Left kidney (tissue), 2 donors: ENCODE data around the gene ARMC5. TPM values are rescaled to one million over a fixed set of nuclear protein-coding genes. Genes with fewer than 3 reads are reported as not detected.

Experiments used
- DNase-seq: peaks from one replicate; pipeline ENCODE4 v3.0.0-alpha.2; 2013
- polyA plus RNA-seq: library from polyadenylated mRNA; unstranded; fragments of 120-200 nt; gene quantifications from one replicate; pipeline ENCODE4 v1.2.1, GENCODE V29; 2013; ENCODE audit not compliant: insufficient read length

ARMC5 gene
- polyA plus RNA-seq, 1 donor, result 10.5 TPM

DNA sequence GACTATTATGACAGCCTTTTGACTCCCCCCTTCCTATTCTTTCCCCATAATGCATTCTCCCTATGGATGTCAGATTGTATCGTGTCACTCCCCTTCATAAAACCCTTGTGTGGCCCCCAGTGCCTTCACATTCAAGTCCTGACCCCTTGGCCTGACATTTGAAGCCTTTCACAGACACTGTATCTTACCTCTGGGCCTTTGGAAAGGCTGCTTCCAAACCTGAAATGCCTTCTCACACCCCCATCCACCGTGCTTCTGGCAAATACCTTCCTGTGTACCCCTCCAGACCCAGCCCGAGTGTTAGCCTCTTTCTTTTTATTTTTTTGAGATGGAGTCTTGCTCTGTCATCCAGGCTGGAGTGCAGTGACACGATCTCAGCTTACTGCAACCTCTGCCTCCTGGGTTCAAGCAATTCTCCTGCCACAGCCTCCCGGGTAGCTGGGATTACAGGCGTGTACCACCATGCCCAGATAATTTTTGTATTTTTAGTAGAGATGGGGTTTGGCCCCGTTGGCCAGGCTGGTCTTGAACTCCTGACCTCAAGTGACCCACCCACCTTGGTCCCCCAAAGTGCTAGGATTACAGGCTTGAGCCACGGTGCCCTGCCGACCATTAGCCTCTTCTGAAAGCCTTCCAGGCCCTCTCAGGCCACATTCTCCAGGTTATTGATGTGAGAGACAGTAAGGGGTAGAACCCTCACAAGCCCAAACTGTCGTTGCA, 2.1 kb downstream of the ARMC5 start:
- DNase-seq, result no peak

DNA sequence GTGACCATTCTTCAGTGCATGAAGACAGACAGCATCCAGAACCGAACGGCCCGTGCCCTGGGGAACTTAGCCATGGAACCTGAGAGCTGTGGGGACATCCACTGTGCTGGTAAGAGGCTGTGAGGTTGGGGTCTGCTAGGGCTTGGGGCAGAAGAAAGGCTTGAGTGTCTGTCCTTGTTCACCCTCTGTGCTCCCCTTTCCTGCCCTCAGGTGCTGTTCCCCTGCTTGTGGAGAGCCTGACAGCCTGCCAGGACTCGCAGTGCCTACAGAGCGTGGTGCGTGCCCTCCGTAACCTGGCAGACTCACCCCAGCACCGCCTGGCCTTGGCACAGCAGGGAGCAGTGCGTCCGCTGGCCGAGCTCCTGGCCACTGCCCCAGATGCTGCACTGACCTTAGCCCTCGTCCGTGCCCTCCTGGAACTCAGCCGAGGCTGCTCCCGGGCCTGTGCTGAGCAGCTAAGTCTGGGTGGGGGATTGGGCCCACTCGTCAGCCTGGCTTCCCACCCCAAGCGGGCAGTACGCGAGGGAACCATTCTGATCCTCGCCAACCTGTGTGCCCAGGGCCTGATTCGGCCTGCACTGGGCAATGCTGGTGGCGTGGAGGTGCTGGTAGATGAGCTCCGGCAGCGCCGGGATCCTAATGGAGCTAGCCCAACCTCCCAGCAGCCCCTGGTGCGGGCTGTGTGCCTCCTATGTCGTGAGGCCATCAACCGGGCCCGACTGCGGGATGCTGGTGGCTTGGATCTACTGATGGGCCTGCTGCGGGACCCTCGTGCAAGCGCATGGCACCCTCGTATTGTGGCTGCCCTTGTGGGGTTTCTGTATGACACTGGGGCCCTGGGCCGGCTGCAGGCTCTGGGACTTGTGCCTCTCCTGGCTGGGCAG, 2.9 kb downstream of the ARMC5 start:
- DNase-seq, result no peak

DNA sequence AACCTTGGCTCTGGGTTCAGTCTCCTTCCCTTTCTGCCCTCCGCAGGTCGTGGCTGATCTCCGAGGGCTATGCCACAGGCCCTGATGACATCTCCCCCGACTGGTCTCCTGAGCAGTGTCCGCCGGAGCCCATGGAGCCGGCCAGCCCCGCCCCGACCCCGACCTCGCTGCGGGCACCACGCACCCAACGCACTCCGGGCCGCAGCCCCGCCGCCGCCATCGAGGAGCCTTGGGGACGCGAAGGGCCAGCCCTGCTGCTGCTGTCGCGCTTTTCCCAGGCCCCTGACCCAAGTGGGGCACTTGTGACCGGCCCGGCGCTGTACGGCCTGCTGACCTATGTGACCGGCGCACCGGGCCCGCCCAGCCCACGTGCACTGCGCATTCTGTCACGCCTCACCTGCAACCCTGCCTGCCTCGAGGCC, 5.1 kb downstream of the ARMC5 start:
- DNase-seq, result no peak

DNA sequence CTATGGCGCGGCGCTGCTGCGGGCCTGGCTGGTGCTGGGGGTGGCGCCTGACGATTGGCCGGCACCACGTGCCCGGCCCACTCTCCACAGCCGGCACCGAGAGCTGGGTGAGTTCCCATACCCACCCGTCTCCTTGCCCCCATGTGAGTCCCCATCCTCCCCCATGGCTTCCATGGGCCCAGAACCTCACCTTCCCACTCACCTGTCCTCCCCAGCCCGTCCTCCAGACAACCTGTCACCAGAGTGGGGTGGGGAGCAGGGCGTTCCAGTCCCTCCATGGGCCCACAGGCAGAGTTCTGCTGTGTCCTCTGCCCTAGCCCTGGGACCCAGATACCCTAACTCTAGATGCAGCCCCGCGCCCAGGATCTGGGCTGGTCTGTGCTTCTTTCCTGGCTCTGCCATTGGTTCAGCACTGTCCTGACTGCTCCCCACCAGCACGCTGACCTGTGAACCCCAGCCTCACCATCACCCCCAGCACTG, 5.5 kb downstream of the ARMC5 start:
- DNase-seq, result no peak

DNA sequence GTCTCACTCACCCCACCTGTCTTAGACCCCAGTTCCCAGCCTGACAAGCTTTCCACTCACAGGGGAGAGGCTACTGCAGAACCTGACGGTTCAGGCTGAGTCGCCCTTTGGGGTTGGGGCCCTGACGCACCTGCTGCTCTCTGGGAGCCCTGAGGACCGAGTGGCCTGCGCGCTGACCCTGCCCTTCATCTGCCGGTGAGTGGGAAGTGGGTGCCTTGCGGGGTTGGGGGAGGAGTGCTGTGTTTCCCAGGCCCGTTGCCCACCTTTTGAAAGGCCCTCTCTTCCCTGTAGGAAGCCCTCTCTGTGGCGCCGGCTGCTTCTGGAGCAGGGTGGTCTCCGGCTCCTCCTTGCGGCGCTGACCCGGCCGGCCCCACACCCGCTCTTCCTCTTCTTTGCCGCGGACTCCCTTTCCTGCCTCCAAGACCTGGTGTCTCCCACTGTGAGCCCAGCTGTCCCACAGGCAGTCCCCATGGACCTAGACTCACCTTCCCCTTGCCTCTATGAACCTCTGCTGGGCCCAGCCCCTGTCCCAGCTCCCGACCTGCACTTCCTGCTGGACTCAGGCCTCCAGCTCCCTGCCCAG, 6.6 kb downstream of the ARMC5 start:
- DNase-seq, result no peak

DNA sequence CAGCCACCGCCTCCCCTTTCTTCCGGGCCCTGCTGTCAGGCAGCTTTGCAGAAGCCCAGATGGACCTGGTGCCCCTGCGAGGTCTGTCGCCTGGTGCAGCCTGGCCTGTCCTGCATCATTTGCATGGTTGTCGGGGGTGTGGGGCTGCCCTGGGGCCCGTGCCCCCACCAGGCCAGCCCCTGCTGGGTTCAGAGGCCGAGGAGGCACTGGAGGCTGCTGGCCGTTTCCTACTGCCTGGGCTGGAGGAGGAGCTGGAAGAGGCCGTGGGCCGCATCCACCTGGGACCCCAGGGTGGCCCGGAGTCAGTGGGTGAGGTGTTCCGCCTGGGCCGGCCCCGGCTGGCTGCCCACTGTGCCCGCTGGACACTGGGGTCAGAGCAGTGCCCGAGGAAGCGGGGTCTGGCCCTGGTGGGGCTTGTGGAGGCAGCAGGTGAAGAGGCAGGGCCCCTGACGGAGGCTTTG, 7.1 kb downstream of the ARMC5 start:
- no peak for DNase-seq

DNA sequence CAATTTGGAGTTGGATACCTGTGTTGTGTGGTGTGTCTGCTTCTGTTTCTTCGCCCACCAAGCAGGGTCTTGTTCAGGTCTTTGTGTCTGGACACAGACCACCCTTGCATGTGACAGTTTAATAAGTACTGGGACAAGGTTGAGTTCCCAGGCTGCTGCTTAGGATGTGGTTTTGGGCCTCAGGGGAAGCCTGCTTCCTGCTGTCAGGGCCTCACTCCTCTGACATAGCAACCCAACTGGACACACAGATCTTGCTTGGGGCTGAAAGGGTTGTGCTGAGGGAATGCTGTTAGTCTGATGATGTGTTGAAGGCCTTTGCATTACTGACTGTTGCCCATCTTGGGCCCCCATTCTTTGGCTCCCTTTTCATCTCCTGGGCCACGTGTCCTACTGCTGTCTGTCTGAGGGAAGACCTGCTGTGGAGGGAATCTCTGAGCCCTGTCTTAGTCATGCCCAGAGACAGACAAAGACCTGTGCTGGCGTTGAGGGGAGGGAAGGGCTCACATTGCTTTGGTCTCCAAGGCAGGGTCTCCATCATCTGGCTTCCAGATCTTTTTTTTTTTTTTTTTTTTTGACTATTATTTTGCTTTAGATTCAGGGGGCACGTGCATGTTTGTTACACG, 8.0 kb downstream of the ARMC5 start:
- DNase-seq, result no peak

DNA sequence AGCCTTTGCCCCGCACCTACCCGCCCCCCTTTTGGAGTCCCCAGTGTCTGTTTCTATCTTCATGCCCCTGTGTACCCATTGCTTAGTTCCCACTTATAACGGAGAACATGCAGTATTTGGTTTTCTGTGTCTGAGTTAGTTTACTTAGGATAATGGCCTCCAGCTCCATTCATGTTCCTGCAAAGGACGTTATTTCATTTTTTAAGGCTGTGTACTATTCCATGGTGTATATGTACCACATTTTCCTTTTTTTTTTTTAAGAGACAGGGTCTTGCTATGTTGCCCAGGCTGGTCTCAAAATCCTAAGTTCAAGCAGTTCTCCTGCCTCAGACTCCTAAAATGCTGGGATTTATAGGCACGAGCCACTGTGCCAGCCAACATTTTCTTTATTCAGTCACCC, 8.6 kb downstream of the ARMC5 start:
- DNase-seq, result no peak

DNA sequence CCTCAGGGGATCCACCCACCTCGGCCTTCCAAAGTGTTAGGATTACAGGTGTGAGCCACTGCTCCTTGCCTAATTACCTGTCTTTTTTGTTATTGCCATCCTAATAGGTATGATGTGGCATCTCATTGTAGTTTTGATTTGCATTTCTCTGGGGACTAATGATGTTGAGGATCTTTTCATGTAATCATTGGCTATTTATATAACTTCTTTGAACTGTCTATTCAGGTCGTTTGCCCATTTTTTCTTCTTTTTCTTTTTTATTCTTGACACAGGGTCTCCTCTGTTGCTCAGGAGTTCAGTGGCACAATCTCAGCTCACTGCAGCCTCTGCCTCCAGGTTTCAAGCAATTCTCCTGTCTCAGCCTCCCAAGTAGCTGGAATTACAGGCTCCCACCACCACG, 11.3 kb downstream of the ARMC5 start:
- DNase-seq, result no peak

DNA sequence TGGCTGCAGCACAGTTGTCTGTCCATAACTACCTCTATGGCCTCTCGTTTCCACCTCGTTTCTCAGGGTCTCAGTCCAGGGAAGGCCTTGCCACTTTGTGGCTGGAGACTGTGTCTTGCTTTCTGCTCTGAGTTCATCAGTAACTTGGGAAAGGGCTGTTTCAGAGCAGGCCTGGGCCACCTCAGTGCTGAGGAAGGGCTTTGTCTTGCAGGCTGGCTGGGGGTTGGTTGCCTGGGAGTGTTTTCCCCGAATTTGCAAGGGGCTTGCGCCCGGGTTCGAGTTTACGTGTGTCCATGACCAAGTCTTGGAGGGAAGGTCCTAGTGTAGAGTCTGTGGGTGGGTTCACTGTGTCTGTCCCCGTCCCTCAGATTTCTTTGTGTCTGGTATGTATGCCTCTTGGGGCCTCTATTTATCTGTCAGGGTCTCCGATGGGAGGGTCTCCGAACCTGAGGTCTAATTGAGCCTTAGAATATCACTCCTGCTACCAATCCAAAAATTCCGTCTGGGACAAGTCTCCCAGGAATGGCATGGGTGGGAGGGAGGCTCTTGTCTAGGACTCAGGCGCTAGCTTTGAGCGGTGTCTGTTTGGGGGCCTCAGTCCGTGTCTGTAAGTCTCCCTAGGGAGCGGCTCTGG, 12.1 kb downstream of the ARMC5 start:
- no peak for DNase-seq

DNA sequence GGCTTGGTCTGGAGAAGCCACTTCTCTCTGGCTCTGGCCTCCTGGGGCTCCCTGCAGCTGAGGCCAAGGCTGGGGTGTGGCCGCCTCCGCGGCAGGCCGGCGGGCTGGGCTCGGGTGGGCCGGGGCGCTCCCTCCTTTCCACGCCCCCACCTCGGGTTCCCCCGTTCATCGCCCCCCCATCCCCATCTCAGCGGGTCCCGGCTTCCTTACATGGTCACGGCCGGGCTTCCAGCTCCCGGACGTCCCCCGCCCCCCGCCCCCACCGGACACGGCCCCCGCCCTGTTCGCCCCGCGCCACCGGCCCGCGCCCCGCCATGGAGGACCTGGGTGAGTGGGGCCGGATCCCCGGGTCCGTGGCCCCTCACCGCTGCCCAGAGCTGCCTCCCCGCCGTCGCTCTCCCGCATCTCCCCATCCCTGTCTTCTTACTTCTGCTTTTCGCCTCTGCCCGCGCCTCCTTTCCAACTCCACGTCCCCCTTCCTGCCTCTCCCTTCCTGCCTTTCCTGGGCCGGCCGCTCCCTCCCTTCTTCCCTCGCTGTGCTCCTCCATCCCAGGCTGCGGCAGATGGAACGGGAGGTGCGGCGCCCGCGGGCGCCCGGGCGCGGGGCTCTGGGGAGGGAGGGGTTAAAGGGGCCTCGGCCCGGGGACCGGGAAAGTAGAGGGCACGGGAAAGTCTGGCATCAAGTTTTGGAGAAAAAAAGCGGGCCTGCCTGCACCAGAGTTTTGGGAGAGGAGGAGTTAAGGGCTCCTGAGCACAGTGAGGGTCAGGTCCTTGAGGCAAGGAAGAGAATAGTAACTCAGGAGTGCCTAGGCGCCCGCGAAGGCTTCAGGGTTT, 12.8 kb downstream of the ARMC5 start, which contains the start of gene TGFB1I1:
TSS of gene TGFB1I1 (plus strand) at position 278 of the 834 bp plus-strand sequence. CDS start at position 315, 37 bp downstream.
- DNase-seq, result no peak

DNA sequence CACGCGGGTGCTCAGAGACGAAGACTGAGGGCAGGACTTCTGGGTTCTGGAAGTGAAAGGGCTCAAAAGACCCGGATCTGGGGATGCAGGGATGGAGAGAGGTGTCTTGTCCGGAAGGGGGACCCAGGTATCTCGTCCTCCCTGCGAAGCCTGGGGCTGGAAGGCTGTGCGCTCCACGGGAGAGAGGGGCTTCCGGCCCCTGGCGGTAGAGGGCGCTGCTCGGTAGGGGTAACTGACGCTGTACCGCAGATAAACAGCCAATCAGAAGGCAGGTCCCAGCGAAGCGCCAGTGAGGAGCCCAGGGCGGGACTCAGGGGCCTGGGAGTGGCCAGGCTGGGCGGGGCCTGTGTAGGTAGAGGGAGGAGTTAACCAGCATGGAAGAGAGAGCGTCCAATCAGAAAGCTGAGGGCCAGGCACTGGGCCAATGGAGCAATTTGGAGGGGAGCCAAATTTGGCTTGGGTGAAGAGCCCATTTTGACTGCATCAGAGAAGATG, 13.5 kb downstream of the ARMC5 start:
- DNase-seq, result no peak

DNA sequence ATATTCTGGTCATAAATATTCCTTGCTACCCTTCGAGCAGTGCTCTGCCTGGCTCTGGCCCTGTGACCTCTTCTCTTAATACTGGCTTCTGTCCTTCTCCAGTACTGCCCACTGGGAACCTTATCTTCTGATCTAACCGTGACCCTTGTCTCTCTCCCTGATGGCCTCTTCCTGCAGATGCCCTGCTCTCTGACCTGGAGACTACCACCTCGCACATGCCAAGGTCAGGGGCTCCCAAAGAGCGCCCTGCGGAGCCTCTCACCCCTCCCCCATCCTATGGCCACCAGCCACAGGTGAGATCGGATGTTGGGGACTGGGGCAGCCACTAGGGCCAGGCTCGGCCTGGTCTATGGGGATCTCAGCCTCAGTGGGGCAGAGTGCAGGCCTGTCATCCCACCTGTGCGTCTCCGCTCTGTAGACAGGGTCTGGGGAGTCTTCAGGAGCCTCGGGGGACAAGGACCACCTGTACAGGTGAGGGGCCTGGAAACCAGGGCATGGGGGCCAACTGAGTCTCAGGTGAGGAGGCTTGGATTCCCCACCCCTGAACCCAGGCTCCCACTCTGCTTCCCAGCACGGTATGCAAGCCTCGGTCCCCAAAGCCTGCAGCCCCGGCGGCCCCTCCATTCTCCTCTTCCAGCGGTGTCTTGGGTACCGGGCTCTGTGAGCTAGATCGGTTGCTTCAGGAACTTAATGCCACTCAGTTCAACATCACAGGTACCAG, 14.1 kb downstream of the ARMC5 start:
- no peak for DNase-seq

DNA sequence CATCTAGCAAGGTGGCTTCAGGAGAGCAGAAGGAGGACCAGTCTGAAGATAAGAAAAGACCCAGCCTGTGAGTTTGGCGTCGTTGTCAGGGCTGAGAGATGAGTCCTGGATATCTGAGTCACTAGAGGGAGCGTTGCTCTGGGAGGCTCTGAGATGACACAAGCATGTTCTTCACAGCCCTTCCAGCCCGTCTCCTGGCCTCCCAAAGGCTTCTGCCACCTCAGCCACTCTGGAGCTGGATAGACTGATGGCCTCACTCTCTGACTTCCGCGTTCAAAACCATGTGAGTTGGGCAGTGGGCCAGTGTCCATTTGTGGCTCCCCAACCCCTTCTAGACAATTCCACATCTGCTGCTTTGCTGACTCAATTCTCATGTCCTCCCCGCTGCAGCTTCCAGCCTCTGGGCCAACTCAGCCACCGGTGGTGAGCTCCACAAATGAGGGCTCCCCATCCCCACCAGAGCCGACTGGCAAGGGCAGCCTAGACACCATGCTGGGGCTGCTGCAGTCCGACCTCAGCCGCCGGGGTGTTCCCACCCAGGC, 14.9 kb downstream of the ARMC5 start:
- DNase-seq, result no peak

DNA sequence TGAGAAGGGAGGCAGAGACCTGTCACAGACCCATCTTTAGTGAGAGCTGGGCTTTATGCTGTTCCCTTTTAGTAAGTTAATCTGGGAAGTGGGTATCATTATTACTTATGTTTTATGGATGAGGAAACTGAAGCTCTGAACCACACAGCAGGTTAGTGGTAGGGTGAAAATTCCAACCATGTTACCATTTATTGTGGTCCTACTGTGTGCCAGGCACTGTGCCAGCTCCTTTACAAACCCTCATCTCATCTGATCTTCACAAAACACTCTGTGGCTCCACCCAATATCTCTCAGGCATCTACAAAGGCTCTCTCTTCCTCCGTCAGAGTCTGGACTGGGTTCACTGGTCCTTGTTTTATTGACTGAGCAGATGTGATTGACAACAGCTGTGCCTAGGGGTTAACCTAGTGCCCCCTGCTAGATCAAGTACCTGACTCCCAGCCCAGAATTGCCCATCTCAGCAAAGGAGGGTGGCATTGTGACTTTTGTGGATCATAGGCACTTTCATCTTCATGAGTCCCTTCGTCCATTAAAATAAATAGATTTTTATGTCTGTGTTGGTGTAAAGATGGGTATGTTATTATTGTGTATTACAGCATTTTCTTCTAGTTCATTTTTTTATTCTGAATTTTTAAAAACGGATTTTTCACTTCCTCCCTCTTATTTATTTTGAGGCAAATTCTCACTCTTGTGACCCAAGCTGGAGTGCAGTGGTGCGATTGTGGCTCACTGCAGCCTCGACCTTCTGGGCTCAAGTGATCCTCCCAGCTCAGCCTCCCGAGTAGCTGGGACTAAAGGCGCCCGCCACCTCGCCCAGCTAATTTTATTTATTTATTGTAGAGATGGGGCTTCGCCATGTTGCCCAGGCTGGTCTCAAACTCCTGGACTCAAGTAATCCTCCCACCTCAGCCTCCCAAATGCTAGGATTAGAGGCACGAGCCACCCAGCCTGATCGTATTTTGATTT, 15.8 kb downstream of the ARMC5 start:
- DNase-seq, result no peak

DNA sequence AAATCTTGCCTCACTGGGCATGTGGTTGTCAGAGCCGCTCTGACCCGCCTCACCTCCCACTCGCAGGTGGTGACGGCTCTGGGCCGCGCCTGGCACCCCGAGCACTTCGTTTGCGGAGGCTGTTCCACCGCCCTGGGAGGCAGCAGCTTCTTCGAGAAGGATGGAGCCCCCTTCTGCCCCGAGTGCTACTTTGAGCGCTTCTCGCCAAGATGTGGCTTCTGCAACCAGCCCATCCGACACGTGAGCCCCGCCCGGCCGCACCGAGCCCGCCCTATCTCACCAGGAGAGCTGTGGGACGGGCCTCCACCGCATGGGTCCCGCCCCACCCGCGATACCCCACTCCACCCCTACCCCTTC, 16.6 kb downstream of the ARMC5 start:
- no peak for DNase-seq

DNA sequence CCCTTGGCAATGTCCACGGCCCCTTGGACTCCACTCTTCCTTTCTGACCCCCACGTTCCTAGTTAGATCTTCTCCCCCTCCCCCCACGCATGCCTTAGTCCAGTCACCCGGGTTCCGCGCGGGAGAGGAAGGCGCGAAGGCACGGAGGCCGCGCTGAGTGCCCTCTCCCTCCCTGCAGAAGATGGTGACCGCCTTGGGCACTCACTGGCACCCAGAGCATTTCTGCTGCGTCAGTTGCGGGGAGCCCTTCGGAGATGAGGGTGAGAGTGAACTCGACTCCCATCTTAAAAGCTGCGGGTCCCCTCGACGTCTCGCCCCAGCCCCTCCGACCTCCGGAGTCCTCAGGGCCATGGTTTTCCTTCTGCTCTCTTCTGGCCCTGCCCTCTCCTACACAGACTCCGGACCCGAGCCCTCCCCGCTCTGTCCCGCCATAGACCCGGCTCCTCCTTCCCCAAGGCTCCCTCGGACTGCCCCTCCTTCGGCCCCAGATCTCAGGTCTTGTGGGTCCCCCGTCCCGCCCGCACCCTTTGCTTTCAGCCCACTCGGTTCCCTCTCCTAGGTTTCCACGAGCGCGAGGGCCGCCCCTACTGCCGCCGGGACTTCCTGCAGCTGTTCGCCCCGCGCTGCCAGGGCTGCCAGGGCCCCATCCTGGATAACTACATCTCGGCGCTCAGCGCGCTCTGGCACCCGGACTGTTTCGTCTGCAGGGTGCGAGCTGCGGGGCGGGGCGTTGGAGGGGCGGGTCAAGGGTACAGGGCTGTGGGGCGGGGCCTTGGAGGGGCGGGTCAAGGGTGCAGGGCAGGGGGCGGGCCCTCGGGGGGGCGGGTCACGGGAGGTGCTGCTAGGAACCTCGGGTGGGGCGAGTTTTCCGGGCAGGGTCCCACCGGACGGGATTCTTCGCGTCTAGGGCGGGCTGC, 17.3 kb downstream of the ARMC5 start:
- no peak for DNase-seq
